Activated CD4-positive, alpha-beta T cell treated with anti-CD3 and anti-CD28 coated beads for 24 hours (primary cell): Measurements from ENCODE around the gene UNC80.
A peak's percentile ranks its signal among the peaks of the same experiment; 100 is the strongest.

Experiments
- DNase-seq, 2 donors: peaks; one replicate each; pipeline ENCODE4 v3.0.0-alpha.2; 2020; ENCODE audit warnings: low read depth in 2 of 2

Gene UNC80

DNA sequence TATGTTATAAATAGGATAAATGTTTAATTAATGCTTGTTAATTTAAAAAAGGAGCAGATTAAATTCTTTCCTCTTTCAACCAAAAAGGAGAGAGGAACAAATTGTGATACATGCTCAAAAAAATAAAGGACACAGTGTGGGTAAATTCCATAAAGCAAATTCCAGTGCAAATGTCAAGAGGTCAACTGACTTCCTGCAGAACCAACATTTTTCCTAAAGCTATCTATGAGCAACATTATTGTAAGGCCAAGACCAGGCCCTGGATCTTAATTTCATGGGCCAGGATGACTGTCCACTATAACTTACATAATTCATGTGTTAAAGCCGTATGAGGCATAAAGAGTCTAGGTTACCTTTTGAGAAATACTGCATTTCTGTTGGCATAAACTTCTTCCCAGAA lies 136.9 kb downstream of the UNC80 start:
- no peak for DNase-seq

DNA sequence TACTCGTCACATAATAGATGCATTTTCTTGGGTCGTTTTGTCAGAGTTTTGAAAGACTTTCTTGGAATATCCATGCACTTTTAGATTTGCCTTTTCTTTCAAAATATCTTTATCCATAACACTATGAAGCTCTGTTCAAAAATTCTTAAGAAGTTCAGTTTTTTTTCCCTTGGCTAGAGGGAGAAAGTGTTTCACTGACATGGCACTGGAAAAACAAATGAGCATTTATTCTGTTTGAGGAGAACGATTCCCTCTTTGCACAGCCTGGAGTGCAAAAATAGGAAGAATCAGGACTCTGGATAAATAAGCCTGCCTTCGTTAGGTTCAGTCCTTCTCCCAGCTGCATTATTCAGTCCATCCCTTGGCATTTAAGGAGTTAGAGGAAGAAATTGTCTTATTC lies 139.9 kb downstream of the UNC80 start:
- DNase-seq: no peak

DNA sequence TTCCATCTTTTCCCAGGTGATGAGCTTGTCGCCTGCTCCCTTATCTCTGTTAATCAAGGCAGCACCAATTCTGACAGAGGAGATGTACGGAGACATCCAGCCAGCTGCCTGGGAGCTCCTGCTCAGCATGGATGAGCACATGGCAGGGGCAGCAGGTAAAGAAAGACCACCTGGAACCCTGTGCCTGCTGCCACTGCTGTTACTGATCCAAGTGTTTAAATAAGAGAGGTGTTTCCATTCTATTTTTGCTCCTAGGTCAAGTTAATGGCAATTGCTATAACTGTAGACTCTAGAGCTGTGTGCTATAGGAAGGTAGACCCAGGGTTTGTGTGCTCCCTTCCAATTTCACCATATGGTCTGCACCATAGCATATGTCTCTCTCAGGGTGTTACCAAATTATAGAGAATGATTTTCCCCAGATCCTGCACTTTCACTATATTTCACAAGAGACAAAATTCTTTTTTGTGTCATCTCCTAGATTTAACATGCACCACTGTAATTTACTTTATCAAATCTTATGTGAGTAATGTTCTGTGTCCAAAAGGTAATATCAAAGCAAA lies 142.2 kb downstream of the UNC80 start:
- DNase-seq: no peak

DNA sequence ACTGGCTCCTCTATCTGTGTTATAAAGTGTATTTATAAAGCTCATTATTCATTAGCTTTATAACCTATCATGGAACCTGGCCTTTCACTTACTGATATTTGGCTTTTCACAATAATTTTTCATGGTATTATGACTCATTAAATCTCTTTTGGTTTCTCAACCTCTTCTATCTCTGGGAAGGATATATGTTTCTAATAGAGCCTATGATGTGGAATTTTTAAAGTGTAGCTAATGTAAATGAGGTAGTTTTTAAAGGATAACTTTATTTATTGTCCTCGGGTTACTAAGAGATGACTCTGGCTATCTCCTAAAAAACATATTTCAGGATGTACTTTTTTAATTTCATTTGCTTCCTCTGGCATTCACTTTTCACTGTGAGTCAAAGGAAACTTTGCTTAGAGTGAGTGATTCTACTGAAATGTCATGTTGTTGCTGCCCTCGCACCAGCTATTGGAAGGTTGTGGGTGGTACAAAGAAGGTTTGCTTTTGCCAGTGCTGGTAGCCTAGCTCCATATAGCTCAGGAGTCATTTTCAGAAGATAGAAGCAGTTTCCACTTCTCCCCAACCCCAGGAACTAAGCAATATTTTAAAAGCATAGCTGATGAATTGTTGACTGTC lies 145.6 kb downstream of the UNC80 start:
- no peak for DNase-seq

DNA sequence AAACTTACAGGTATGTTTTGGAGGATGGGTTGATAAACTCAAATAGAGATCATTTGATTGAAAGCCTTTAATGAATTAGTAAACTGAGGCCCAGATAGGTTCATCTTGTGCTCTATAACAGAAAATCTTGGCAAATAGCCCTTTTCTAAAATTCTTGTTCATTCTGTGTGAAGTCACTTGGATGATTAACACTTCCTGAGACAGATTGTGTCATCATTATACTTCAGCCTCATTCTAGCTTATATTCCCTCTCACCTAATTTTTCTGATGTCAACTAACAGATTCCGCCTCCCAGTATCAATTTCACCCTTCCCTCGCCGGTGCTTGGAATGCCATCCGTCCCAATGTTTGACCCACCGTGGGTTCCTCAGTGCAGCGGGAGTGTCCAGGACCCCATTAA lies 146.6 kb downstream of the UNC80 start:
- DNase-seq: no peak

DNA sequence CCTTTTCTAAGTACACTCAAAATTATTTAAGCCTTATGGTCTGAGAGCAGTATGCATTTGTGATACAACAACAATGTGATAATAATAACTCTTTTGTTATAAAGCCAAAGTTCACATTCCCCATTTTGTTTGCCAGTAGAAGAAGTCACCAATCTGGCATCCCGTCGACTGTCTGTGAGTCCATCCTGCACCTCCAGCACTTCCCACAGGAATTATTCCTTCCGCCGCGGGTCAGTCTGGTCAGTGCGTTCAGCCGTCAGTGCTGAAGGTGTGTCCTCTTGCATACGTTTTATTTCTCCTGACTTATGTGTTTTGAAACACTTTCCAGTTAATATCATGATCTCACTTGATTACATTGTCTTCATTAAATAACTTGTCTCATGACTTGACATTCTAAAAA lies 150.5 kb downstream of the UNC80 start:
- DNase-seq: no peak

DNA sequence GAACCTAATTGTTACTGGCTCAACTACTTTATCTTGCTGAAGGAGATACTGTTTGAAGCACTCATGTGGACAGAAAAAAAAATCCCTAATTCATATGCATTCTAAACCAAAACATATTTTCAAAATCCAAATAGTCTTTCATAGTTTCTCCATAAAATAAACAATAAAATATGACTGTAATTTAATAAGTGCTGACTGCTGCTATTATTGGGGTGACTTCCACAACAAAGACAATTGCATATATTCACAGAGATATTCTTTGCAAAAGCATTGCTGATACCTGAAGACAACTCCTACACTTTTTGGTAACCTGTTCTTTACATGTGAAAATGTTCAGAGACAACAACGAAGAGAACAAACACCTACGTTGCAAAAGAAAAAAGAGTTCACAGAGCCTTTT lies 157.7 kb downstream of the UNC80 start:
- DNase-seq: no peak

DNA sequence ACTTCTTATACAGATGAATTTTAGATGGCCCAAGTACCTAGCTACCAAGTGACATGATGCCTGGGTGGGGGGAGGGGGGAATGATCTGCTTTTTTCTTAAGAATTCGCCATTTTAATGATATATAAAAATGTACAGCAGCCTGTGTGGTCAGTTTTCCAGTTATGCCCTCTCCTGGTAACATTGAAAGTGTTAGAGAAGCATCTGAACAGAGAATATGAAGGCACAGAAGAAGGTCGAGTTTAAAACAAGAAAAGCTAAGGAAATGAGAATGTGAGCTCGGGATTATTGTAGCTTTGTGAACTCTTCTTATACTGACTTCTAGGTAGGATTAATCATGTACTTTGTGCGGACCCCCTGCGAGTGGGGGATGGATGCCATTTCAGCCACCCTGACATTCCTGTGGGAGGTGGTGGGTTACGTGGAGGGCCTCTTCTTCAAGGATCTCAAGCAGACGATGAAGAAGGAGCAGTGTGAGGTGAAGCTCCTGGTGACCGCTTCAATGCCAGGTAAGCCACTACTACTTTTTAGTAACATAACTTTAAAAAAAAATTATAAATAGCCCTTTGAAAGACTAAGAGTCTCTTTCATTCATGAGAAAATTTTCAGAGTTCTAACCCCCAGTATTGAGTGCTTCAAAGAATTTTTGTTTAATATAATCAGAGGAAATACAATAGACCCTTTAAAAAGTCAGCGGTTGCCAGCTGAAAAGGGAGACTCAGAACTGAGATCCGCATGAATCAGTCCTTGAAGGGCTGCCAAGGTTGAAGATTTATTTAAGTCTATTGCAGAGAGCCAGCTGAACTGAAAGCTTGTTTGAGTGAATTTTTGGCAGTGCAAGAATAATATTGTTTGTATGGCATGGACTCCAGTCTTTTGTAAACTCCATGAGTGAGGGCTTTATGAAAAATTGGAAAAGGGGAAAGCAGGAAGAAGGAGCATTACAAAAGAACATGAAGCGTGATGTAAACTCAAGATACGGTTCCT lies 162.2 kb downstream of the UNC80 start:
- no peak for DNase-seq

DNA sequence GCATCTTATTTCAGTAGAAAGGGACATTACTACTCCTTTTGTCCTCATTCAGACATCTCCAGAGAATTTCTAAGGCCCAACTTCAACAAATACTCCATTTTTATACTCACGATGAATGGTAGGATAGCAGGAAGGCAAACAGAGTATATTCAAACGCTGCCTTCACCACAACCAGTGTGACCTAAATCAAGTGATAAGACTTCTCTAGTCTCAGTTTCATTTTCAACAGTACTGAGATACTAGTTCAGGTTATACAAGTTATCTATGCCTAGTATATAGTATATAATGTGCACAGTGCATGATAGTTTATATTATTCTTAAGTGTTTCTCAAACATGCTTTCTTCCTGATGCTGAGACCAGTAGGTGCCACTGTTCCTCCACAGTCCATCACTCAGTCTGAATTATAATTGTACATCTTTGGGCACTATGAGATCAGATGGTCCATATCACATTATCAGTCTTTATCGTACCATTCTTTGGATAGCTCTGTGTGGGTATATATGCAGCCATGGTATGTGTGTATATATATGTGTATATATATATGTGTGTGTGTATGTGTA lies 164.6 kb downstream of the UNC80 start:
- DNase-seq: no peak

DNA sequence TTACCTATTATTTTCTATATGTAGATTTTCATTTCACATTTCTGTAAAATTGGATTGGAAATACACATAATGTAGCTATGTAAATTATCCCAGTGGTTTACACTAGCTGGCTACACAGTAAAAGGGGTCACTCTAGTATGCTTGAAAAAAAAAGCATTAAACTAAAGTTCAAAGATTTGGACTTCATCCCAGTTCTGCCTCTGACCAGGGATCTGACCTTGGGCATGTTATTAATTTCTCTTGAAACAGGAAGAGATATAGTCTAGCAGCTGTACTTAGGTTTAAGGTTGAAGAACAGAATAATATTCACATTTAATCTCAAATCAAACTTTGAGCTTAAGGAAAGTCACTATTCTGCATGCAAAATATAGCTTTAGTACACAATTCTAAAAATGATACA lies 166.3 kb downstream of the UNC80 start:
- no peak for DNase-seq

DNA sequence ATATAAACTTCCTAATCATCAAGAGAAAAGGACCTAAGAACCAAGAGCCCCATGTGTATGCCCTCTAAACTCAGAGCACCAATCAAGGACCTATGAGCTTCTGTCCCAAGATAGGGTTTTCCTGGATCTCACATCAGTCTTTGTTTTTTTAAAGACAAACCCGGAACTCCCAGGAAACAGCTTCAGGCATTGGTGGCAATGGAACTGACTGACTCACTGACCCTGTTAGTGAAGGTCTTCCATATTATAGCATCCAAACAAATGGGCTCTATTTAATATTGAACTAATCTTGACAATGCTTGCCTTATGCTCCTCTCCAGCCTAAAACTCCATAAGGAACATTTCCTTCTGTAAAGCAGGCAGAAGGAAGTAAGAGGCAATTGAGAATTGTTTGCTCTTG lies 167.3 kb downstream of the UNC80 start:
- DNase-seq: no peak

DNA sequence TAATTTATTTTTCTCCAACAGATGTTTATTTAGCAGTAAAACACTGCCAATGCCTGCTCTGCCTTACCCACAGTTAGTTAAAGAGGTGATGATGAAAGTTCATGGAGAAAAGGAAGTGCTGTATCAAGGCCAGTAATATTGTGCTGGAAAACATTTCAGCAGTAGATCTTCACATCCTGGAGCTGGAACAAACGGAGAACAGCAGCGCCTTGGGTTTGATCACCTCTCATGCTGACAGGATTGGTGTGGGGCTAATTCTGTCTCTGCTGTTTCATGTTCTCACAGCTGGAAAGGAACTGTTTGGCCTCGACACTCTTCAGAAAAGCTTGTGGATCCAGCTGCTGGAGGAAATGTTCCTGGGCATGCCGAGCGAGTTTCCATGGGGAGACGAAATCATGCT lies 169.3 kb downstream of the UNC80 start:
- DNase-seq: no peak

DNA sequence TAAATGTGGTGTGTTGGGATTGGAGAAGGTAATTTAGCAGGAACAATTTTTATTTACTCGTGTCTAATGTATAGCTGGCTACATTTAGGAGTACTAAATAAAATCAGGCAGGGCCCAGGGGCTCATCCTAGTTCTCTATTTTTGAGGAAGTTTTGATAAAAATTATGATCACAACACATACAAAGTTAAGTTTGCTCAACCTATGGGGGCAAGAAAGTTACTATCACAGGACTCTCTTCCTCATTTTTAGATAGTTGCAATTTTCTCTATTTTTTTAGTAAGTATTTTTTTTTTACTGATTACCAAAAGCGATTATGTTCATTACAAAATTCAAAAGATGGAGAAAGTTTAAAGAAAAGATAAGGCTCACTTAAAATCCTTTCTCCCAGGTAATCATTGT lies 170.8 kb downstream of the UNC80 start:
- no peak for DNase-seq

DNA sequence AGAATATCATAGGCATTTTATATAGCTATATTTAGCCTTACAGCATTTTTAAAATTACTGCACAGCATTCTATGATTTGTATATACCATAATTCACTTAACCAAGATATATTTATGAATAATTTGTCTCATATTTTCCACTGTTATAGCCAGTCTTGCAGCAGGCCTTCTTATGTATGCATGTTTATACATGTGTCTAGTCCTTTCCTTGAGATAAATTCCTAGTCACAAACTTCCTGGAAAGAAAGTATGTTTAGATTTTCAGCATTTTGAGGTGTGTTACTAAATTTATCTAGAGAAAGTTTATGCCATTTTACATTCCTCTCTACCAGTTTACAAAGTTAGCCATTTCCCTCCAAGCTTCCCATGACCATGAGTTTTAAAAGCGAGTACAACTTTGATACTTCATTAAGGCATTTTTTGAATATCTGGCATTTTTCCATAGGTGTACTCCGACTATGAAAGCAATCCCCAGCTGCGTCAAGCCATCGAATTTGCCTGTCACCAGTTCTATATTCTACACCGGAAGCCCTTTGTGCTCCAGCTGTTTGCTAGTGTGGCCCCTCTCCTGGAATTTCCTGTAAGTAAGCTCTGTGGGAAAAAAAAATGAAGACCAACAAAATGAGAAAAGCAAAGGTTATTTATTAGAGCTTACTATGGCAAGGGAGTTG lies 171.4 kb downstream of the UNC80 start:
- no peak for DNase-seq

DNA sequence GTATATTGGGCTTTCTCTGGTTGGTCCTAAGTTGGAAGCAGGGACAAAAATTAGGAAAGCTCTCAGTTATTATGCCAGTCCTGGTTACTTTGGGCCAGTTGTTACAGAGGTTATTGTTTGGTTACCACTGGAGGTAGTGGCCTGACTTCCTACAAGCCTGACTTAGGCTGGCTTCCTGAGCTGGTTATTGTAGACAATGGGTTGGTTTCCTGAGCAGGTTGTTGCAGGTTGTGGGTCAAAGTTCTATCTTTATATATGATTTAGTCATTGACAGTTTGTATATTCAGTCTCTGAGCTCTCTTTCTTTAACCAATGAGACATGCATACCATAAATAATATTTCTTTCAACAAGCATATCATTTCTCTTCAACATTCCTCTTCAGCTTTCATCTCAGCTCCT lies 172.1 kb downstream of the UNC80 start:
- no peak for DNase-seq

DNA sequence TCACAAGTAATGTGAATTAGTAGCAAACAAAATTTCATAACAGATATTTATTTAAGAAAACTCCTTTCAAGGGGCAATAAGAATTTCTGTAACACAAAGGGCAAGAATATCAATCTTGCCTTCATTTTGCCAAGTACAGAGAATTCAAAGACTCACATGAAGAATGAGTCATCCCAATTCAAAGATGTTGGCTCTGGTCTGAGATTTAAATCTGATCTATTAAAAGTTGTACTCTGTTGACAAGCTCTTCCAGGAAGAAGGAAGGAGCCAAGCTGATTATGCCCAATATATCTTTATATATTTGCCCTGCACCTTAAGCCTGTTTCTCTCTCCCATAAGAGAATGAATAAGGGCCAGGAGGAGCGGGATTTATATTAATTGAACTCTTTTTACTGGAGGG lies 174.9 kb downstream of the UNC80 start:
- no peak for DNase-seq

DNA sequence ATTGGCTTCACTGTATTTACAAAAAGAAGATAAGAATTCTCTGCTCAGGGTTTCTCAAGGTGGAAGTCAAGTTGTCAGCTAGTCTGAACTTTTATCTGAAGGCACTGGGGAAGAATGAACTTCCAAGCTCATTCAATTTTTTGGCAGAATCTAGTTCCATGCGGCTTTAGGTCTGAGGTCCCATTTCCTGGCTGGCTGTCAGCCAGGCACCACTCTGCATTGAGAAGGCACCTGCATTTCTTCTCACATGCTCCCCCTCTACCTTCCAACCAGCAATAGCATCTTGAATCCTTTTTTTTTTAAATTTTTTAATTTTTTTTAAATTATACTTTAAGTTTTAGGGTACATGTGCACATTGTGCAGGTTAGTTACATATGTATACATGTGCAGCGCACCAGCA lies 184.6 kb downstream of the UNC80 start:
- no peak for DNase-seq

DNA sequence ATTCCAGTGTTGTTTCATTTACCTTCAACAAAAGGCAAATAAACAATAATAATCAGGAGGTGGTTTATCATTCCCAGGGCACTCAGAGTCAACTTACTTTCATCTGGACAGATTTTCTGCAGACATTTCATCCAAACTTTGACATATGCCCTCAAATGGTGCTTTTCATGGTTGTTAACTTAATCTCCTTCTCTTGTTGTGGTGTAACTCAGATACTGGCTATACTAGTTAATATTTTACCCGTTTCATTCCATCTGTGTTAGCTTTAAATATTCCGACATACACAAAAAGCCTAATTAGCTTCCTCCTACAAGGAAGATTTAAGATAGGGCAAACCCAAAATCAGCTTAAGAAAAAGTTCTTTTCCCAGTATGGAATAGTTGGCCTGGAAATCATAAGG lies 186.4 kb downstream of the UNC80 start:
- no peak for DNase-seq

DNA sequence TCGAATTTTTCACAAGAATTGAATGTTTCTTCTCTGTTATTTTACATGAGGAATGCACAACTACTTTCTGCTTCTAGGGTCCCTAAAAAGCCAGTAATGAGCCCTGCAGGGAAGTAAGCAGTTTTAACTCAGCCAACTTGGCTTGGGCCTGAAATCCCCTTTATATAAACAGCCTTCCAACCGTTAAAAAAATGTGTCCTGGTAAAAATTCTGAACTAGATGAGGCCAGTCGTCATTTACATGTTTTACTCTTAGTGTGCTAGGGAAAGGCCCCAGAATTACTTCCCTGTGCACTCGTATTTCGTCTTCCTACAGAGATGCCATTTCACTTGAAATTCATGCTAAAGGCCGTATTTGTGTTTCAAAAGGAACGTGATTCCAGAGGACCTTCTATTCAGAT lies 188.4 kb downstream of the UNC80 start:
- no peak for DNase-seq

DNA sequence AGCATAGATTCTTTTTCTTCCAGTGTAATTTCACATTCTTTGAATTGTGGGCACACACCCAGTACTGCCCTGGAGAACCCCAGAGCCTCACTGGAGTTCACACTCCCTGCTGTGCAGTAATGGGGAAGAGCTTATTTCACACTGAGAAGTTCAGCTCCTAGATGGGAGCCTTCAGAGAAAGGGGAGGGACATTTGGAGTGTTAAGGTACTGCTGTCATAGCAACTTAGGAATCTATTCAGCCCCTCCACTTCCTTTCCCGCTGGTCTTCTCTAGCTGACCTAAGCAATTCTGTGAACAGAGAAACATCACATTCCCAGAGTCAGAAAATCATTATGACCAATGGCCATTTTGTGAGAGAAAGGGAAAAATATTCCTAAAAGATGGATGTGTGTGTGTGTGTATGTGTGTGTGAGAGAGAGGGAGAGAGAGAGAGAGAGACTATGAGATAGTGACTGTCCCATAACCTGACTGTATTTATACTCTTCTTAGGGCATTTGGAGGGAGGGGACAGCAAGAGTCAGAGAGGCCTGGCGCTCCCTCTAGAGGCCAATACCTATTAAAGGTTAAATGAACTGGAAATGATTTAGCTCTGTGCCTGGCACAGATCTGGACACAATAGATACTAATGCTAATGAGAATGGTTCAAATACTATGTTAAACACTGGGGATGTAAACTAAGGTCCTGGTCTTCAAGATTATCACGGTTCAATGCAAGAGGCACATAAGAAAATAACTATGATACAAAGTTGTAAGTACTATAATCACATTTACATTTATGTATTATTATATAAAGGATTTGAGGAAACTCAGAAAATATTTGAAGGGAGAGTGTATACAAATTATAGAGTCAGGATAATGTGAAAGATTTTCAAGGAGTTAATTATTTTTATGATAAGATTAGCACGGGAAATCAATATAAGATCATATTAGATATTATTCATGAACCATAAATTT lies 189.3 kb downstream of the UNC80 start:
- peak; percentile 8 to 23 for DNase-seq

DNA sequence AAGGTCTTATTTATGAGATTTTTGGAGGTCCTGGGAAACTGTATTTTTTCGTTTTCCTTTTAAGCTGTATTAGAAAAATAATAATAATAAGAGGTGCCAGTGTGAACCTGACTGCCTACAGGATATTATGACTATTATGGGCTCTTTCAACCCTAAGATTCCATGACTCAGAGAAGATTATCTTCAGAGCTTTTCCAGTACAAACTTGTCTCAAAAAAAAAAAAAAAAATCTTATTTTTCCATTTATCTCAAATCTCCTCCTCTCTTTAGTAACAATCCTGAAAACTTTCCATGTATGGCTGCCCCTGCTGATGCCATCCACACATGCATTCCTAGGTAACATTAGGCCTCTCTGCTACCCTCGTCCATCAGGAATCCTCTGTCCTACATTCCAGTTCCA lies 194.1 kb downstream of the UNC80 start:
- no peak for DNase-seq
